Activated B cell treated with CpG ODN at 0.5 μM for 24 hours (primary cell): ENCODE data around the gene MYO5A. TPM values are rescaled to one million over a fixed set of nuclear protein-coding genes. Genes with fewer than 3 reads are reported as not detected.
"Not testable (repeated sequence)": the region's sequence is repeated elsewhere in the genome, so short reads cannot be mapped to it uniquely, and the experiment has no call there.

Experiments used
- ATAC-seq: fragments of 200-7000 bp; cut with Tn5 transposase; one replicate; pipeline ENCODE4 v1.10.0; 2021; ENCODE audit warnings: low read depth, mild to moderate bottlenecking, moderate library complexity
- CTCF ChIA-PET: fragments of 350-600 bp; sonication (Branson Sonifier 250); formaldehyde crosslinking; loops from one replicate; lab custom pipeline; 2021; ENCODE audit warnings: antibody characterized with exemption; lab: Charles Lee
- POLR2A ChIA-PET: fragments of 350-600 bp; sonication (Branson Sonifier 250); formaldehyde crosslinking; loops from one replicate; lab custom pipeline; 2021; ENCODE audit warnings: antibody characterized with exemption; lab: Charles Lee
- DNase-seq: peaks from one replicate; pipeline ENCODE4 v3.0.0; 2022
- H3K27ac Mint-ChIP-seq: one replicate; pipeline ENCODE4 v1.8.0; 2020; ENCODE audit warnings: mixed read lengths
- H3K27me3 Mint-ChIP-seq: one replicate; pipeline ENCODE4 v1.8.0; 2021; ENCODE audit warnings: mixed read lengths
- H3K36me3 Mint-ChIP-seq: one replicate; pipeline ENCODE4 v1.8.0; 2021; ENCODE audit warnings: low read depth, mixed read lengths
- H3K4me1 Mint-ChIP-seq: one replicate; pipeline ENCODE4 v1.8.0; 2021; ENCODE audit warnings: mixed read lengths
- H3K4me3 Mint-ChIP-seq: one replicate; pipeline ENCODE4 v1.8.0; 2020; ENCODE audit warnings: mild to moderate bottlenecking, mixed read lengths
- H3K9me3 Mint-ChIP-seq: one replicate; pipeline ENCODE4 v1.8.0; 2020; ENCODE audit warnings: mixed read lengths
- intact Hi-C: fragments of 100-400 bp; cut with micrococcal nuclease; formaldehyde crosslinking; loops from one replicate; pipeline ENCODE4 v1.15.1; 2024
- total RNA-seq: library from RNA; stranded (reverse); gene quantifications from 2 replicates; pipeline ENCODE4 v1.2.3, GENCODE V29; 2022
- TF ChIP-seq, protein P1 (sequence below): fragments of 200-600 bp; IDR thresholded peaks from one replicate; pipeline ENCODE4 v1.8.0; 2022; ENCODE audit warnings: antibody characterized with exemption, mild to moderate bottlenecking

Gene MYO5A
- total RNA-seq, 1 donor from 2014 or later: 49.1 TPM

DNA sequence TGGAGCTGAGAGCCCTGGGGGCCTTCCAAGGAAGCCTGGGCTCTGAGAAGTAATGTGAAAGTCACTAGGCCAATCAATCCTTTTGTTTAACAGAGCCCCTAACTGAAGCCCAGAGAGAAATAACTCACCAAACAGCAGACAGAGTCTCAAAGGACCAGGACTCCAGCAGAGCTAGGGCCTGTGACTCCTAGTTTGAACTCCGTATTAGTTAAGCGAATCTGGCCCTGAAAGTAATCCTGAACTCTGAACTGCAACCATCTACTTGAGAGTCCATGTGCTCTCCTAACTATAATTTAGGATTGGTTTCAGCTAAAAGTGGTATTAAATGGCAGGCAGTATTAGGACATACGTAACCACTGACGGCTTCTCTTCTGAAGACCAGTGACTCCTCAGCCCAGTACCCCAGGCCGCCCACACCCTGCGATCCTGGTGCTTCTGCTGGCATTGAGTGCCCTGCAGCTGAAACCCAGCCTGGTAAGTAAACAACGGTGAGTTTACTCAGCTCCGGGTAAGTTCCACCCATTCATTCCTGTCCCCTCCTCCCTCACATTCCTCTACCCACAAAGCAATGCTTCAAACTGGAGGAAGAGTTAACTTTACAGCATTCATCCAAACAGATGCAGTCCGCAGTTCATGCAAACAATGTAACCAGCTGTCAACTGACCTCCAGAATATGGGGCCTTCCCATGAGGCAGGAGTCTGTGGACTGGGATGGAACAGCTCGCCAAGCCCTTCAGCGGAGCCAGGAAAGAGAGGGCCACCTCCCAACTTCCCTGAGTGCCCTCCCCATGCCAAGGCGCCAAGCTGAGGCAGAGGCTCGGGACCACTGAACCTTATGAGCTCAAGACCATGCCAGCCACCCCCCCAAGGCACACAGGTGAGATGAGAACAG, 240.4 kb downstream of the MYO5A start:
- peaks cover 13% of the 10 kb centered on the region for H3K4me1 Mint-ChIP-seq
- no peaks in the 10 kb centered on the region for H3K27me3 Mint-ChIP-seq
- no peak overlapping the region for H3K27ac Mint-ChIP-seq
- ChIA-PET POLR2A (no interaction called here), CTCF (no interaction called here)
- TF ChIP-seq, protein P1, sequence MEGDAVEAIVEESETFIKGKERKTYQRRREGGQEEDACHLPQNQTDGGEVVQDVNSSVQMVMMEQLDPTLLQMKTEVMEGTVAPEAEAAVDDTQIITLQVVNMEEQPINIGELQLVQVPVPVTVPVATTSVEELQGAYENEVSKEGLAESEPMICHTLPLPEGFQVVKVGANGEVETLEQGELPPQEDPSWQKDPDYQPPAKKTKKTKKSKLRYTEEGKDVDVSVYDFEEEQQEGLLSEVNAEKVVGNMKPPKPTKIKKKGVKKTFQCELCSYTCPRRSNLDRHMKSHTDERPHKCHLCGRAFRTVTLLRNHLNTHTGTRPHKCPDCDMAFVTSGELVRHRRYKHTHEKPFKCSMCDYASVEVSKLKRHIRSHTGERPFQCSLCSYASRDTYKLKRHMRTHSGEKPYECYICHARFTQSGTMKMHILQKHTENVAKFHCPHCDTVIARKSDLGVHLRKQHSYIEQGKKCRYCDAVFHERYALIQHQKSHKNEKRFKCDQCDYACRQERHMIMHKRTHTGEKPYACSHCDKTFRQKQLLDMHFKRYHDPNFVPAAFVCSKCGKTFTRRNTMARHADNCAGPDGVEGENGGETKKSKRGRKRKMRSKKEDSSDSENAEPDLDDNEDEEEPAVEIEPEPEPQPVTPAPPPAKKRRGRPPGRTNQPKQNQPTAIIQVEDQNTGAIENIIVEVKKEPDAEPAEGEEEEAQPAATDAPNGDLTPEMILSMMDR: no peak
- intact Hi-C loops: no loop called here
- H3K4me3 Mint-ChIP-seq: no peak overlapping the region
- DNase-seq: no peak
- H3K9me3 Mint-ChIP-seq: no peaks in the 10 kb centered on the region
- ATAC-seq: no peak
- H3K36me3 Mint-ChIP-seq: no peaks in the 10 kb centered on the region

DNA sequence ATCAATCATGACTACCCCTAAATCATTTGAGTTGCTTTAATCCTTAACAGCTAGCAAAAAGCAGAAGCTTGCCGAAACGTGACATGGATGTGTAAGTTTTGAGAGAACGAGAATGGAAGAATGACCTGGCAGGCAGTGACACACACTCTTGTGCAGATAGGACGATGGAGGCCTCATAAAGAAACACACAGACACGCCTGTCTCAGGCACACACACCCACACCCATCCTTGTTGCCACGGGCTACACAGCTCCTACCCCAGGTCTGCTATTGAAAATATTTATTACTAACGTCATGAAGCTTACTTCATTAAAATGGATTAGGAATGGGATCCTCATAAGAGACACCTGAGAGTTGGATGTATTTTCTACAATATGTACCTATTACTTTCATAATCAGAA, 241.6 kb downstream of the MYO5A start:
- intact Hi-C loops: no loop called here
- DNase-seq: no peak
- CTCF ChIA-PET: no interaction called here
- H3K4me3 Mint-ChIP-seq: no peak overlapping the region
- POLR2A ChIA-PET: no interaction called here
- H3K4me1 Mint-ChIP-seq: peaks cover 10% of the 10 kb centered on the region
- TF ChIP-seq, protein P1: no peak
- no peaks in the 10 kb centered on the region for H3K9me3 Mint-ChIP-seq
- H3K27me3 Mint-ChIP-seq: no peaks in the 10 kb centered on the region
- H3K36me3 Mint-ChIP-seq: no peaks in the 10 kb centered on the region
- ATAC-seq: no peak
- no peak overlapping the region for H3K27ac Mint-ChIP-seq

DNA sequence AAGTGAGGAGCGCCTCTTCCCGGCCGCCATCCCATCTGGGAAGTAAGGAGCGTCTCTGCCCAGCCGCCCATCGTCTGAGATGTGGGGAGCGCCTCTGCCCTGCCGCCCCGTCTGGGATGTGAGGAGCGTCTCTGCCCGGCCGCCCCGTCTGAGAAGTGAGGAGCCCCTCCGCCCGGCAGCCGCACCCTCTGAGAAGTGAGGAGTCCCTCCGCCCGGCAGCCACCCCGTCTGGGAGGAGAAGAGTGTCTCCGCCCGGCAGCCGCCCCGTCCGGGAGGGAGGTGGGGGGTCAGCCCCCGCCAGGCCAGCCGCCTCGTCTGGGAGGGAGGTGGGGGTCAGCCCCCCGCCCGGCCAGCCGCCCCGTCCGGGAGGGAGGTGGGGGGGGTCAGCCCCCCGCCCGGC, 242.7 kb downstream of the MYO5A start:
- CTCF ChIA-PET, H3K4me1 Mint-ChIP-seq, H3K27ac Mint-ChIP-seq, ATAC-seq, H3K27me3 Mint-ChIP-seq, H3K9me3 Mint-ChIP-seq, intact Hi-C loops, H3K4me3 Mint-ChIP-seq, H3K36me3 Mint-ChIP-seq, POLR2A ChIA-PET, DNase-seq: not testable (repeated sequence)

DNA sequence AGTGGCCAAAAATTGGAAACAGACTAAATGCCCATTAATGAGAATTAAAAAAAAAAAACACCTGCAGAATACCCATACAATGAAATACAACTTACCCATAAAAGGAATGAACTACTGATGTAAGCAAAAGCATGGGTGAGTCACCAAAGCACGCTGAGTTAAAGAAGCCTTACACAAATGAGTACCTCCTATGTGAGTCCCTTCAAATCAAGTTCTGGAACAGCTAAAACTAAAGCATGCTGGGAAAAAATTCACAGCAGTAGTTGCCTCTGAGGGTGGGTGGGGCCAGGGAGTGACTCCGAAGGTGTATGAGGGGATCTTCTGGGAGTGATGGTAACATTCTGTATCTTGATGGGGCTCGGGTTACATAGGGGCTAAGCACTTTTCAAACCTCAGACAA, 244.5 kb downstream of the MYO5A start:
- ChIA-PET POLR2A (interaction anchor here (0.7 kb wide), 1 partner anchor 121 kb away, joined by 4 read pairs; no protein-coding TSS in a partner anchor), CTCF (no interaction called here)
- intact Hi-C loops: no loop called here
- Mint-ChIP-seq H3K27me3 (no peaks in the 10 kb centered on the region), H3K4me1 (no peaks in the 10 kb centered on the region), H3K27ac (no peak overlapping the region), H3K9me3 (no peaks in the 10 kb centered on the region), H3K4me3 (no peak overlapping the region), H3K36me3 (no peaks in the 10 kb centered on the region)
- ATAC-seq (no peak), DNase-seq (no peak)
- TF ChIP-seq, protein P1: no peak

DNA sequence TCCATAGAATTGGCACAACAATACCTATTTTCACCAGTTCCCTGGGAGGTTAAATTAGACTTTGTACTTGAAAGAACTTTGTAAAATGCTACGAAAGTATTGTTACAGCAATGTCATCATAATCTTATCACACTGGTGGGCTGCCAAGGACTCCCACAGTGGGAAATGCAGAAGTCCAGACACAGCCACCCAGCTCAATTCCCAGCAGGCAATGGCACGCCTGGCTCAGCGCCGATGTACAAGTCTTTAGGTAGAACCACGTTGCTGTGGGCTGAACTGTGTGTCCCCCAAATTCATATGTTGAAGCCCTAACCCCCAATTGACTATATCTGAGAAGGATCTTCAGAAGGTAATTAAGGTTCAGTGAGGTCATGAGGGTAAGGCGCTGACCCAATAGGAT, 245.4 kb downstream of the MYO5A start:
- no peaks in the 10 kb centered on the region for H3K27me3 Mint-ChIP-seq
- POLR2A ChIA-PET: interaction anchor here (0.7 kb wide), 1 partner anchor 122 kb away, joined by 4 read pairs; no protein-coding TSS in a partner anchor
- intact Hi-C loops: no loop called here
- H3K36me3 Mint-ChIP-seq: no peaks in the 10 kb centered on the region
- TF ChIP-seq, protein P1: no peak
- no peak overlapping the region for H3K27ac Mint-ChIP-seq
- H3K4me1 Mint-ChIP-seq: no peaks in the 10 kb centered on the region
- H3K4me3 Mint-ChIP-seq: no peak overlapping the region
- CTCF ChIA-PET: no interaction called here
- ATAC-seq: no peak
- no peaks in the 10 kb centered on the region for H3K9me3 Mint-ChIP-seq
- DNase-seq: no peak
